HL-60 (cell line): ENCODE results near the gene EFNA5.

ENCODE experiments used
- POLR2AphosphoS5 ChIP-seq: IDR thresholded peaks from 2 replicates; pipeline ENCODE4 v1.6.1; 2012; ENCODE audit warnings: low read depth
- TF ChIP-seq, protein P1 (sequence below): IDR thresholded peaks from one replicate; pipeline ENCODE4 v1.5.1; 2011; ENCODE audit warnings: low read length, control low read depth, inconsistent platforms; ENCODE audit not compliant: insufficient read depth

DNA sequence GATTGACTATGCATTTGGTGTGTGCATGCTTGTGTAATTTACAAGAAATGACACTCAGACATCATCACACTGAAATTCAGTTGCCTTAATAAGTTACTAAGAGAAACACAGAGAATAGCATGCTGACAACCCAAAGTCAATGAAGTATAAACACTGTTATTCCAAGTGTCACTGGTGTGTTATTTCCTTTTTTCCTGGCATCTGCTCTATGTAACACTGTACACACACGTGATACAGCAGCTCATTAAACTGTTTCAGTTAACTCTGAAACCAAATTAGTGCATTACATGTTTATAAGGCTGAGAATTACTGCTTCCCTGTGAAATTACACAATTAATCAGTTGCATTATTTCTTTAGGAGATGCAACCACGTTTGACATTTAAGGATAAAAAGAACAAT, 252.7 kb downstream of the EFNA5 start:
- TF ChIP-seq, protein P1, sequence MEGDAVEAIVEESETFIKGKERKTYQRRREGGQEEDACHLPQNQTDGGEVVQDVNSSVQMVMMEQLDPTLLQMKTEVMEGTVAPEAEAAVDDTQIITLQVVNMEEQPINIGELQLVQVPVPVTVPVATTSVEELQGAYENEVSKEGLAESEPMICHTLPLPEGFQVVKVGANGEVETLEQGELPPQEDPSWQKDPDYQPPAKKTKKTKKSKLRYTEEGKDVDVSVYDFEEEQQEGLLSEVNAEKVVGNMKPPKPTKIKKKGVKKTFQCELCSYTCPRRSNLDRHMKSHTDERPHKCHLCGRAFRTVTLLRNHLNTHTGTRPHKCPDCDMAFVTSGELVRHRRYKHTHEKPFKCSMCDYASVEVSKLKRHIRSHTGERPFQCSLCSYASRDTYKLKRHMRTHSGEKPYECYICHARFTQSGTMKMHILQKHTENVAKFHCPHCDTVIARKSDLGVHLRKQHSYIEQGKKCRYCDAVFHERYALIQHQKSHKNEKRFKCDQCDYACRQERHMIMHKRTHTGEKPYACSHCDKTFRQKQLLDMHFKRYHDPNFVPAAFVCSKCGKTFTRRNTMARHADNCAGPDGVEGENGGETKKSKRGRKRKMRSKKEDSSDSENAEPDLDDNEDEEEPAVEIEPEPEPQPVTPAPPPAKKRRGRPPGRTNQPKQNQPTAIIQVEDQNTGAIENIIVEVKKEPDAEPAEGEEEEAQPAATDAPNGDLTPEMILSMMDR, result no peak
- TF ChIP-seq POLR2AphosphoS5, result no peak
